Activated T-helper 9 cell treated with anti-CD3 and anti-CD28 coated beads, Interleukin-2, amount 50 U/mL, for 16 hours (primary cell): ENCODE results near the gene ITGA11.

Source experiments
- DNase-seq: peaks from one replicate; pipeline ENCODE4 v3.0.0-alpha.2; 2020; ENCODE audit warnings: low read depth

The ITGA11 gene

DNA sequence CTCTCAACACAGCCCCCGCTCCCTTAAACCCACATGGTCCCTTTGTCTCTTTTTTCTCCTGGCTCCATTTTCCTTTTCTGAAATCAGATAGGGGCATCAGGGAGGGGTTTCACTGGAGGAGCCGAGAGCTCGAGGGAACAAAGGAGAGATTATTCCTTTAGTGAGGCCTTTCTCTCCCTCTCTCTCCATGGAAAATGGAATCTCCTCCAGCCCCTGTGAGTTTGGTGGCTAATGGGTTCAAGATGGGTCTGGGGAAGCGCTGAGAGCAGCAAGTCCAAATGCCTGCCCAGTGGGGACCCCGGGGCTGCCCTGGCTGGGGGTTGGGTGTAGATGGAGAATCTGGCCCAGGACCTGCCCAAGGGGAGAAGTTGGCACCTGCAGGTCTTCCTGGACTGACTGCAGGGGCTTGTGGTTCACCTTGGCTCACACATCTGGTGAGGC is 56.8 kb downstream of the ITGA11 start:
- DNase-seq, result no peak

DNA sequence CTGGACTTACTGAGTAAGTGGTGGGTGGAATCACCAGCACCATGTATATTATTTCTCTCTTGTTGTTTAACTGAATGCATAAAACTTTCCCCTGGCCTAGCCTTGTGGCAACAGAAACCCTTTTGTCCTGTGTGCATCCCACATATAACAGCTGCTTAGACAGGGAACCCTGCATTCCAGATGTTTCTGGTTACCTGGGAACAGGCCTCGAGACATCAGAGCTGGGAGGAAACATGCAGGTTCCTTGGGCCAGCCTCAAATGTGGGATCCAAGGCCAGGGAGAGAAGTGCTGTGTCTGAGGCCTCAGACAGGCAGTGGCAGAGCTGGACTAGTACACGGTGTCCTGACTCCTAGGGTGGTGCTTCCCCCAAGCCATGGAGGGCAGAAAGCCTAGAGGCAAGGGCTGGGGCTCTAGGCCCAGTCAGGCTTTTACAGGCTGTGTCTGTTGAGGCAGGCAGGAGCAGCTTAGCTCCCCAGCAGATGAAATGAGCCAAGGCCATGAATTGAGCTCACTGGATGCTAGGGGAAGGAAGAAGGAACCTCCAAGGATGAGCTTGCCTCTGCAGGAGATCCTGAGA is 57.7 kb downstream of the ITGA11 start:
- no peak for DNase-seq

DNA sequence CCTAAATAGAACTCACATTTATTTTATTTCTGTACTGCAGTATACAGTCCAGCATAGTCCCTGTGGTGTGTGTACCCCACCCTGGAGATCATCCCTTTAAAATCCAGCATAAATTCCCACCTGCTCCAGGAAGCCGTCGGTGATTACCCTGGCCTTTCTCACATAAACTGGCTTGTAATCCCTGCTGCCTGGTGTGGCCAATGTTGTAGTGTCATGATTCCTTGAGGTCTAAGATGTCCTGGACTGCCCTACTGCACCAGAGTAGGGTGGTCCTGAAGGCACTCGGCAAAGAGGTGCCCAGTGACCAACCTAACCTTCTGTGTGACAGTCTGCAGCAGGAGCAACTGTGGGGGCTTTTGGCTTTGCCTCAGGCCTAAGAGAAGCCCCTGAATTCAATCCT is 58.9 kb downstream of the ITGA11 start:
- no peak for DNase-seq

DNA sequence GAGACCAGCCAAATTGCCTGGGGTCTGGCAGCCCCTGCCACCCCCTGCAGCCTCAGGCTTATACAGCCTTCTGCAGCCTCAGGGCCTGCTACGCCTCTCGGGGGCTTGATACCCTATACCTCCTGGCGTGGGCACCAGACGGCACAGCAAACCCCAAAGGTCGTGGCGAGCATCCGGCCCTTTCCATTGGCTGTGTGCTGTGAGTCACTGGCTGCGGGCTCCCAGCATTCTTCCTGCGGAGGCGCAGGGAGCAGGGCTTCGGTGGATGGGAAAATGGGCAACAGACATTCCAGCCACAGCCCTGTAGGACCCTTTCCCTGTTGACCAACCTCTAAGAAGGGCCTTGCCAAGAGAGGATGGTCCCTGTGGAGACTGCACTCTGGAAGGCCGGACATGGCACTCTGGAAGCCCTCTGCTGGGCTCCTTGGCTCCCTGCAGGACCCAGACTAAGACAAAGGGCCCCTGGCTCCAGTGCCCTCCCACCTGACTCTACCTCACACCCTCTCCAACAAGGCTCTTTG is 59.6 kb downstream of the ITGA11 start:
- DNase-seq, result no peak

DNA sequence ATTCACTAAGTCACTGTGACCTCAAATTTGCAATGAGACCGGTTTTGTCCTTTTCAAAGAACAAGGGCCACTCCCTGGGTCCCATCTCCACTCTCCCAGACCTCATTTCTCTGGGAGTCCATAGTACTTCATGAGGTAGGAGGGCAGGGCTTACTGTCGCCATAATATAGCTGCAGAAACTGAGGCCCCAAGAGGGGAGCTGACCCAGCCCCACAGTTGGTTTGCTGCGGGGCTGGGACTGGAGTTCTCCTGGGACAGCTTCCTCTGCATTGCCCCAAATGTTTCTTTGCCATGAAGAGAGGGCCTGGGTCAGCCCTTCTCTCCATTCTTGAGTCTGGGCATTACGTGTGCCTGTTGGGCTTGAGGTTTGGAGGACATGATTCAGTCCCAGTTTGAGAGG is 60.1 kb downstream of the ITGA11 start:
- DNase-seq, result no peak

DNA sequence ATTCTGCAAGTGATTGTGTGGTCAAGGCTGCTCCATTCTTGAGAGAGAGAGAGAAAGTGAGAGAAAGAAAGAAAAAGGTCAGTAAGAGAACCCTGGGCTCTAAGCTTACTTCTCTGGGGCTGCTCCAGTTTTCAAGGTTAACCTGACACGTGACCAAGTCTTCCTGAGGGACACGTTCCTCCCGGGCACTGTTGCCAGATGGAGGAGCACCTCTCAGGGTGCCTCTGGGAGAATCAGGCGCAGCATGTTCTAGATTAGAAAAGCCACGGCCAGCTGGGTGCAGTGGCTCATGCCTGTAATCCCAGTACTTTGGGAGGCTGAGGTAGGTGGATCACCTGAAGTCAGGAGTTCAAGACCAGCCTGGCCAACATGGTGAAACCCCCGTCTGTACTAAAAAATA is 60.8 kb downstream of the ITGA11 start:
- DNase-seq, result no peak

DNA sequence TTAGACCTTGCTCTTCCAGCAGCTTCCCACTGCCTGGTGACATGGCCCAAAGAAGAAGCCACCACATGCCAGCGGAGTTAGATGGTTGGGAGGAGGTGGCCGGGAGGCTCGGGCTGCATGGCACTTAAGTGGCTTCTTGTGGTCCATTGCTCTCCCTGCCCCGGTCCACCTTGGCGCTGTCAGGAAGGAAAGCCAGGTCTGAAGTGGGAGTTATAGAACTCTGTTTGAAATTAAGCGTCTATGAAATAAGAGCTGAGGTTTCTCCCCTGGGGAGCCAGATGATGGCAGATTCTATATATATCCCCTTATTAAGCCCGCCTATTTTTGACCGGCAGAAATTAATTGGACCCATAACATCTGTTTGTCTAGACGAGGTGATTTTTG is 61.2 kb downstream of the ITGA11 start:
- DNase-seq, result no peak

DNA sequence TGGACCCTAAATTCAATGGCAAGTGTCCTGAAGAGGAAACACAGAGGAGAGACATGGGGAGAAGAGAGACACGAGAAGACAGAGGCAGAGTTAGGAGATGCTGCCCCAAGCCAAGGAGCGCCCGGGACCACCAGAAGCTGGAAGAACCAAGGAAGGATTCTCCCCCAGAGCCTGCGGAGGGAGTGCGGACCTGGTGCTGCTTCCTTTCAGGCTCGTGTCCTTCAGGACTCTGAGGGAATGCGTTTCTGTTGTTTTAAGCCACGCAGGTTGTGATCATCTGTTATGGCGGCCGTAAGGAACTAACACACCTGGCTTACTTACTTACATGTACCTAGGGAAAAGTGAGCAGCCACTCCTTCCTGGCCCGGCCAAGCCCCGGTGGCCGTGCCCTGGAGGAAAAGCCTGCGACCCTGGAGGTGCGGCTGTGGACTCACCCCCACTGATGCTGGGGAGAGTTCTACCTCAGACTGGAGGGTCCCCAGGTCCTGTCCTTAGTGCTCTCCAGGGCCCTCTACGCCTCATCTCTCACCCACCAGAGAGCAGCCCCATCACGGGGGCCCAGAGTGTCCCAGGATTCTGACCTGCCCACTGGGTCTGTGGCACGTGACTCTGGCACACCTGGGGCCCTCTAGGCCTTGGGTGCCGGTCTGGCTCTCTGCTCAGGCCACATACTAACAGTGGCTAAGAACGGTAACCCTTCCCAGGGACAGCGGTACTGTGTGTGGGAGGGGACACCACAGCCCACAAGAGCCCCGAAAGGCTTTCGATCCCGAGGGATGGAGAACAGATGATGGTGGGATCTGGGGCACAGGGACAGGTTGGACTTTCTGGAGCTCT is 61.8 kb downstream of the ITGA11 start:
- DNase-seq, result no peak

DNA sequence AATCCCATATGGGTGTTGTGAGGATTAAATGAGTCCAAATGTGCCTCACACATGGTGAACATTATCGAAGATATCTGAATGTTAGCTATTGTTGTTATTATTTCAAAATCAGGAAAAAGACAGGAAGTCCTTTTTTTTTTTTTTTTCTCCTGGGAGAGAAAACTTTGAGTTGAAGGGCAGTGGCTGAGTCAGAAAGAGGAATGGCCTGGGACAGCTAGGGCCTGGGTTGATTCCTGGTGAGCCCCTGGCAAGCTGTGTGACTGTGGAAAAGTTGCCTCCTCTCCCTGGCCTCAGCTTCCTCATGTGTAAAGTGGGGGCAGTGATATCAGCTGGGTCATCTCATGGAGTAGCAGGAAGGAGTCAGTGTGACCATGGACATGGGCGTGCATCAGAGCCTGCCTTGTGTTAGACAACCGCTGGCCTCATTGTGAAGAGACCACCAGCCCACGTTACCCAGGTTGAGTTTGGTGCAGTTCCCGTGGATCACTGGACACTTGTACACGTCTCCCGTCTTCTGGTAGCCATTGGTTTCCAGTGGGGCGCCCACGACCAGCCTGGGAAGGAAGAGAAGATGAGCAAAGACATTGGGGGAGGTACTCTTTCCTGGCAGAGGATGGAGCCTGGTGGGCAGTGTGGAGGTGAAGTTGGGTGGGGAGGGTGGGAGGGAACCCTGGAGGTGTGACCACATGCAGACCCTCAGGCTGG is 63.1 kb downstream of the ITGA11 start:
- no peak for DNase-seq

DNA sequence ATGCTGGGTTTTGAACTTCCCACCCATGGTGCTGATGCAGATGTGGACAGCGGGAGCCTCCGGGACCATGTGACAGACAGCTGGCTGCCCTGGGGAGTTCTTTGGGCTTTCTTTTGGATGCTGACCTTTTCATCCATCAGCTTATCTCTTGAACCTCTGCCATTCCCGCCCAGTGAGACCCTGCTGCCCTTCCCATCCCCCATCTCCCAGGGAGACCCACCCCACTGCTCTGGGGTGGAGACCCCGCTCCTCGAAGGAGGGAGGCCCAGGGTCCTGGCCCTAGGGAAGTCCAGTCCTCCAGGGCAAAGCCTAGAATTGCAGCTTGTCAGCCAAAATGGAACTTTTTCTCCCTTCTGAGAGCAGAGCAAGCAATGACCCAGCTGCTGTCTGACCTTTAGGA is 64.0 kb downstream of the ITGA11 start:
- no peak for DNase-seq

DNA sequence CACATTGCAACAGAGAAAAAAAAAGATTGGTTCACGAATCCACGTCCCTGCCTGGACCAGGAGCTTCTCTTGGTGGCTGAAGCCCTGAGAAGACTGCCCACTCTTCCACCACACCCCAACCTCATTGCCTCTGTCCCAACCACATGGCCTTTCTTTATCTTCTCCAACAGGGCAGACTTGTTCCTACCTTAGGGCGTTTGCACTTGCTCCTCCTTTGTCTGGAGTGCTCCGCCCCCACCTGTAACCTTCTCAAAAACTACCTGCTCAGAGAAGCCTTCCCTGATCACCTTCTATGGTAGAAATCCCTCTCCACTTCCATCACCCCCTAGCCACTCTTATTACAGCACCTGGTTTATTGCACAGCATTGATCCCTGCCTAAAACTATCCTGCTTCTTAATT is 64.7 kb downstream of the ITGA11 start:
- DNase-seq, result no peak

DNA sequence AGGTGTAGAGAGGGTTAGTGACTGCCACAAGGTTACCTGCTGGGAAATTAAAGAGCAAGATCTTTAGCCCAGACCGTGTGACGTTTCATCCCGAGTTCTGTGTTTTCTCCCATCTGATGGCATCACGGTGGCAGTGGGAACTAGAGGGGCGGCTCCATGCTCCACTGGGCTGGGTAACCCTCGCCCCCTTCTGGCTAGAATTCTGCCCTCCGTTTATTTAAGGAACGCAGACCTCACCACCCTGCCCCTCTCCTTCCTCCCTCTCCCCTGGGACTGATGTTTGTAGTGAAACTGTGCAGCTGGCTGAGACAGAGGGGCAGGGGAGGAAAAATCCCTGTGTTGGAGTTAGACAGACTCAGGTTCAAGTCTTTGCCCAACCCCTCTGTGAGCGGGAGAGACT is 65.6 kb downstream of the ITGA11 start:
- no peak for DNase-seq

DNA sequence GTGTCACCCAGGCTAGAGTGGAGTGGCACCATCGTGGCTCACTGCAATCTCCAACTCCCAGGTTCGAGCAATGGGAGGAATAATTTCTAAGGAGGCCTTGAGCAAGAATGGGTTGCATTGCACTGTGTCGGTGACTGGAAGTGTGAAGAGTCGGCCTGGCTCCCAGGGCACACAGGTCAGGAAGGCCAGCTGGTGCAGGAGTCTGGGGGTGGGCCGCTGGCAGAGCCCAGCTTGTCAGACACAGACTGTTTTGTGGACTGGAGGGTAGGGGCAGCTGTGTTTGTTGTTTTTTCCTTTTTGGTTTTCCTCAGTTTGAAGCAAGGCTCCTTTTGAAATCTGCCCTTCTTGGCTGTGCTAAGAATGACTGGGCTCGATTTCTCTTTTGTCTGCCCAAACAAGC is 66.2 kb downstream of the ITGA11 start:
- no peak for DNase-seq

DNA sequence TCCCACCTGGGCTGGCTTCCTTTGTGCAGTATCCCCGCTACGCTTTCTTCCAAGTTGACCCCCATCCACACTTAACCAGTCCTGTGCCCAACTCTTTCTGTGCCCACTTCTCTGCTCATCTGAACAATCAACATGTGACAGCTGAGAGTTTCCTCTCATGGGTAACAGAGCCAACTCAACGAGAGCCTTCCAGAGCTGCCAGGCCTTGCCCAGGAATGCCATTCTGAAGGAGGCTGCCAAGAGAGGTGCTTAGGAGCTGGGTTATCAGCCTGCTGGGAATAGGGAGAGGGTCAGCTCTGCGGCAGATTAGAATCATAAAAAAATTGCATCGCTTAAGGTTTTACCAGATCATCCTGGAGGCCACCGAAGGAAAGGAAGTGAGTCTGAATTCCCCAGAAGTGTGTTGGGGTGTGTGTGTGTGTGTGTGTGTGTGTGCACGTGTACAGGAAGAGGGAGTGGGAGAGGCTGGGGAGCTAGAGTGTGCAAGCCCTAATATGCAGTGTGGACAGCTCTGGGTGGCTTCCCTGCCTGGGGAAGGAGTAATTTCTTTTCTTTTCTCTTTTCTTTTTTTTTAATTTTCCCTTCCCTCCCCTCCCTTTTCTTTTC is 66.7 kb downstream of the ITGA11 start:
- DNase-seq, result no peak

DNA sequence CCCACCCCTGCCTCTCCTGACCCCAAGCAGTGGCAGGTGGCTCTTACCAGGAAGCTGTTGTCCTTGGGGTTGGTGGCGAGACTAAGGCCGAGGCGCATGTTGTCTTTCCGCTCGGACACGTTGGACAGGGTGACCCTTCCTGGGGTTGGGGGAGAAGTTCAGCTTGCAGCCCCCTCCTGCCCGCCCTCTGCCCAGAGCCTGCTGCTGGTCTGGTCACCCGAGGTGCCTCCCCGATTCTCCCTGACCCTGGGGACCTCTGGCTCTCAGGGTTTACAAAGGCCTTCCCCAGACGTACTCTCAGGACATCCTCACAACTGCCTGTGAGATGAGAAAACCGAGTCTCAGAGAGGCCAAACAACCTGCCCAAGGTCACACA is 67.3 kb downstream of the ITGA11 start:
- no peak for DNase-seq

DNA sequence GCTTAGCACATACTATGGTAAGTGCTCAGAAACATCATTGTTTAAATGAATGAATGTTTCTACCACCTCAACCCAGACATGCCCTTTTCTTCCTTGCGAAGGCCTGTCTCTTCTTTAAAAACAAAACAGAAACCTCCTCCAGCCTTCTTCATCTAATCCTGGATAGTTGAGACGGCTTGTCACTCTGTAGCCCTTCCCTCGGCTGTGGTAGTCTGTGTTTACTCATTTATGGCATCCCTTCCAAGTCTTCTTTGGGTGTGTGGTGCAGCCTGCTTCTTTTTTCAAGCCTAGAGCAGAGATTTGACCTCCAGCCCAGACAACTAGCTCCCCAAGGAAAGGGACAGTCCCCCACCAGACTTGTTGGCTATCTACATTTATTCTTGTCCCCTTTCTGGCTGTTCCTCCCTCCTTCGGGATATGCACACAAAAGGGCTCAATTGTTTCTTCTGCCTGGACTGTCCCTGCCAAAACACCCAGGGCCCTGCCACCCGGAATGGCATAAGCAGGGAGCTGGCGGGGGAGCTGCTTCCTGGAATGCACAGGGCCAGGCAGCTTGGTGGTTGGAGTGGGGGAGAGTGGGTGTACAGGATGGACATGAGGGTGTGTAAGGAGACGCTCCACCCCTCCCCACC is 67.8 kb downstream of the ITGA11 start:
- DNase-seq, result no peak

DNA sequence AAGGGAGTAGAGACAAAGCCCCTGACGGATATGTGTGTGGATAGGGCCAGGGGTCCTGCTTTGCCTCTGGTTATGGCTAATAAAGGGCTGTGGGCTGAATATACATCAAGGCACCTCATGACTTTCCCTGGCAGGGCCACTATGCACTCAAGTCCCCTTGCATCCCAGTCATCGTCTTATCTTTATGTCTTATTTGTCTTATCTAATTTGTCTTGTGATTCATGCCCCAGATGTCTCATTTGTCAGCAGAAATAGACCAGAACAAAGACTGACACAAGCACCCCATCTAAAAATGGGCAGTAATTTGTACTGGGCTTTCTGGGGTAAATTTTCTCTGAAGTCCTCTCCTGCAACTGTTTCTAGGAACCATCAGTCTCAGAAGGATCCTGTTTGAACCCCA is 68.6 kb downstream of the ITGA11 start:
- DNase-seq, result no peak

DNA sequence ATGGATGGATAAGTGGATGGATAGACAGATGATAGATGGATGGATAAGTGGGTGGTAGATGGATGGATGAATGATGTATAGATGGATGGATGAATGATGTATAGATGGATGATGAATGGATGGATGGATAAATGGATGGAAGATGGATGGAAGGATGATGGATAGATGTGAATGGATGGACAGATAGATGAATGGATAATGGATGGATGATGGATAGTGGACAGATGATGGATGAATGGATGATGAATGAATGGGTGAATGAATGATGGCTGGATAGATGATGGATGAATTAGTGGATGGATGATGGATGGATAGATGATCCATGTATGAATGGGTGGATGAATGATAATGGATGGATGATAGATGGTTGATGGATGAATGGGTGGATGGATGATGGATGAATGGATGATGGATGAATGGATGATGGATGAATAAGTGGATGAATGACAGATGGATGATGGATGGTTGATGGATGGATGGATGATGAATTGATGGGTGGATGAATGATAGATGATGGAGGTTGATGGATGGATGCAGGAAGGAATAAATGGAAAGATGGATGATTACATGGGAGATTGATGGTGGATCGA is 69.3 kb downstream of the ITGA11 start:
- no peak for DNase-seq

DNA sequence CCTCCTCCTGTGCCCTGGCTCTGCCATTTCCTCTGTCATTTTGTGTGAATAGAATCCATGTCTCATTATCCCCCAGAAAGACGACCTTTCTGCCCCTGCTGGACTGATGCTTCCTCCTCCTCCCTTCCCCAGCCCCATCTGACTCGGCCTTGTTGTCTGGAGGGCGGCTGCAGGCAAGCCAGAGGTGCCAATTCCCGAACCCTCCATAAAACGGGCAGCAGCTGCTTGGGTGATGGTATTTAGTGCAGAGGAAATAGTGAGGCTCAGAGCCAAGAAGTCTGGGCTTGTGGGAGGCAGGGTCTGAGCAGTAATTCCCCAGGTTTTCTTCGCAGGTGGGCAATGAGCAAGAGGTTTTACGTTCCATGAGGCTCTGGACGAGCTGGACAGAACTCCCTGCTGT is 71.2 kb downstream of the ITGA11 start:
- no peak for DNase-seq

DNA sequence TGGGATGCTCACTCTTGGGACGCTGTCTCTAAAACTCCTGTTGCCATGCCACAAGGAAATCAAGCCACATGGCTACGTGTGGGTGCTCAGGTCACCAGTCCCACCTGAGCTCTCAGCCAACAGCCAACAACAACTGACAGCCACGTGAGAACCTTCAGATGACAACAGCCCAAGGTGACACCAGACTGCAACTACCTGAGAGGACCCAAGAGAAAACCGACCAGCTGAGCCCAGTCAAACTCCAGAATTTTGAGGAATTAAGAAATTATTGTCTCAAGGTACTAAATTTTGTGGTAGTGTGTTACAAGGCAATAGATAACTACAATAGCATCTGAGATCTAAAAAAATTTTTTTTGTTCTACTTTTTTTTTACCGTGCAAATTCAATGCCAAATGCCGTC is 75.2 kb downstream of the ITGA11 start:
- no peak for DNase-seq

DNA sequence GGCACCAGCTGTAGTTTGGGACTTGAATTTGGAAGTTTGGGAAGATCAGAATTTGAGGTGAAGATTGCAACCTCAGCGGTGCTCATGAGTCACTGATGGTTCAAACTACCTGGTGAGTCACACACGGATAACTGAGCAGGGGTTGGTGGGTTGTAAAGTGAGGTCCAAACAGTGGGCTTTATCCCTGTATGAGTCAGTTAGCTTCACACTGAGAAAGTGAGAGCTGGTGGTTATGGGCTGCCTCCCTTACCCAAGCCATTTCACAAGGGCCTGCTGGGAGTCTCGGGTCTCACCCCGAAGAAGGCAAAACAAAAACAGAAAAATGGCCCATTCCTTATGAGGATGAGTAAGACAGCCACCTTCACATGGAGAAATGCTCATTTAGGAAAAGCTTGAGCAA is 77.0 kb downstream of the ITGA11 start:
- DNase-seq, result no peak

DNA sequence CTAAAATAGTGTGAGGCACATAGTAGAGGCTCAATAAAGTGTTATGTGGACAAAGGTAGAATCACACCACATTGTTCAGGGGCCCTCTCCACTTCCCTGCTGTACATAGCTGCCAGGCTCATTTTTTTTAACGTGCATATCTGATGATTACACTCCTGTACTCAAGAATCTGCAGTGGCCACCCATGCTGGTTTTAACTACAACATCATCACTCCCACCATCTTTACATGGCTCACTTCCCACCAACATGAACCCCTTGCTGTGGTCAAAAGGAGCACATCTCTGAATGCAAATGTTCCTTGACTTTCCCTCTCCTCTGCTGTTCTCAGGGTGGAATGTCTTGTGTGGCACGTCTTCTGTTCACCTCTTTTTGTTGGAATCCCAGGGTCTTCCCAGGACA is 77.7 kb downstream of the ITGA11 start:
- no peak for DNase-seq
